Measurements from ENCODE around the gene HOXC9. TPM values are rescaled to one million over a fixed set of nuclear protein-coding genes. Genes with fewer than 3 reads are reported as not detected.

The HOXC9 gene
- total and polyA plus RNA-seq, 9 of the 15 experiments (the other 6 are each of a cell fraction or from before 2014, with no cell fraction given): 1.1 to 10.5 (median 9.3) TPM

DNA sequence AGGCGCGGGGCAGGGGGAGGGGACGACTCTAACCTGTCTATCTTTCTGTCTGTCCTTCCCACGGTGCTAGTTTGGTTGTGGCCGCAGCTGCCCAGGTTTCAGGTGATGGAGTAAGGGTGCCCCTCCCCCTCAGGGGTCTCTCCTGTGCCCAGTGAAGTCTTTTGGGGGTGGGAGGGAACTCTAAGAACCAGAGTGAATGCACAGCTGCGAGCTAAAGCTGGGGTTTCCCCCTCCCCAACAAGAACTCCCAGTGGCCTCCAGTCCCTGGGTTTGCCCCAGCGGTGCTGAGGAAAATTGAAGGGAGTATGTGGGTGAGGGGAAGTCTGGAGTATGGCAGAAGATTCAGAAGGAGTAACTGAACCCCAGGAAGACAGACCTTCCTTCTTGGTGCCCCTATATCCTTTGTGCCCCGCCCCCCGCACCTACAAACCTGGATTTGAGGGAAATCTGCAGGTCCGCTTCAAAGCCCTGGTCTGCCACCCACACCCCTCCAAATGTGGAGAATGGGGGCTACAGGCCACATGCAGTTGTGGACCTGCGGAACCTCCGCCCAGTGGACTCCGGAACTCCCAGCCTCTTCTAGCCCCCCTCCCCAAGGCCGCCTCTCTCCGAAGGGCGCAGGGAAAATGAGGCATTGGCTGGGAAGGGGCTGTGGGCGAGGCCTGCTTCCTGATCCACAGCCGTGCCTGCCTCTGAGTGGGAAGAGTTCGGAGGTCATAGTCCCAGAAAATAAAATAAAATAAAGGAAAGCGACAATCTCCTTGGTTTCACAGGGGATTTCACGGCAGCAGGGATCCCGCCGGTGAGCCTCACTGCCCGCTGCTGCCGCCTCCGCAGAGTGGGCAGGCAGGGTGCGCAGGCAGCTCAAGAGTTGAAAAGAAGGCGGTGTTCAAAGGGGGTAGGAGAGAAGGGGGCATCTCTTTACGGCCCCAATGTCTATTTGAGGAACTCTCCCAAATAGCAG, 3.4 kb upstream of the HOXC9 start:
- CTCF ChIA-PET (ENCODE audit: low intra/inter-chr PET ratio): no interaction called here
- in situ Hi-C loops (cut with MboI): no loop called here
- DNase-seq (ENCODE audit: extremely low read depth in 1 of 4, low spot score in 3 of 4) (peak in 1 of 4 experiments; percentile 53), FAIRE-seq (no peak), ATAC-seq (peak; percentile 3; the same call in 2 of the 3 replicates)
- POLR2A ChIA-PET: interaction anchor here (0.7 to 5.6 kb wide), 7 partner anchors 9 to 403 kb away, joined by 3 to 43 read pairs (median 3); no protein-coding TSS in a partner anchor
- 70% methylated on average over 28 of the region's 29 CpGs for WGBS (ENCODE audit: insufficient coverage, low coverage, missing lambda C conversion rate)
- no peaks in the 10 kb centered on the region for H3K36me3 ChIP-seq (ENCODE audit: control insufficient read depth, insufficient read depth, low read length)
- no peaks in the 10 kb centered on the region for H3K9me3 ChIP-seq (replicated peaks; ENCODE audit: control insufficient read depth, insufficient read depth, low read depth, low read length)
- peak overlapping the region; percentile 87 to 96 for H3K9ac ChIP-seq (ENCODE audit: insufficient read depth in 1 of 2, low read depth in 2 of 2, low read length in 2 of 2)
- no peaks in the 10 kb centered on the region for H3K9me1 ChIP-seq (ENCODE audit: control insufficient read depth, insufficient read depth, low read length)
- H3K4me3 ChIP-seq: peak overlapping the region; percentile 61
- TSS peak; percentile 55 for BruUV-seq (replicated peaks)
- intact Hi-C loops (cut with micrococcal nuclease): no loop called here
- peak overlapping the region; percentile 92 for H3K4me2 ChIP-seq (ENCODE audit: insufficient read depth, low read length)
- H4K20me1 ChIP-seq (replicated peaks; ENCODE audit: control insufficient read depth, insufficient read depth, low read length): no peaks in the 10 kb centered on the region
- peak overlapping the region; percentile 94 for H3K27ac ChIP-seq (ENCODE audit: extremely low read depth, low read depth, low read length)
- H3K4me1 ChIP-seq (replicated peaks in 1 of 2; ENCODE audit: control insufficient read depth in 2 of 2, insufficient read depth in 2 of 2, low read length in 2 of 2): peaks cover 38 to 70% of the 10 kb centered on the region in 2 experiments
- H3K79me2 ChIP-seq (ENCODE audit: control insufficient read depth, insufficient read depth, low read length): peaks cover 46% of the 10 kb centered on the region
- no peaks in the 10 kb centered on the region for H3K27me3 ChIP-seq (ENCODE audit: control insufficient read depth in 2 of 2, insufficient read depth in 2 of 2, low read length in 2 of 2)
- peak overlapping the region; percentile 25; the same call in 1 of the 2 replicates for H2AFZ ChIP-seq (ENCODE audit: low read depth, low read length)
- TF ChIP-seq, protein P1, sequence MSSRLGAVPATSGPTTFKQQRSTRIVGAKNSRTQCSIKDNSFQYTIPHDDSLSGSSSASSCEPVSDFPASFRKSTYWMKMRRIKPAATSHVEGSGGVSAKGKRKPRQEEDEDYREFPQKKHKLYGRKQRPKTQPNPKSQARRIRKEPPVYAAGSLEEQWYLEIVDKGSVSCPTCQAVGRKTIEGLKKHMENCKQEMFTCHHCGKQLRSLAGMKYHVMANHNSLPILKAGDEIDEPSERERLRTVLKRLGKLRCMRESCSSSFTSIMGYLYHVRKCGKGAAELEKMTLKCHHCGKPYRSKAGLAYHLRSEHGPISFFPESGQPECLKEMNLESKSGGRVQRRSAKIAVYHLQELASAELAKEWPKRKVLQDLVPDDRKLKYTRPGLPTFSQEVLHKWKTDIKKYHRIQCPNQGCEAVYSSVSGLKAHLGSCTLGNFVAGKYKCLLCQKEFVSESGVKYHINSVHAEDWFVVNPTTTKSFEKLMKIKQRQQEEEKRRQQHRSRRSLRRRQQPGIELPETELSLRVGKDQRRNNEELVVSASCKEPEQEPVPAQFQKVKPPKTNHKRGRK (tag; IDR thresholded peaks at IDR 0.05): 0 out of 2 replicates have a peak, but pooled peaks have one; percentile 2
- TF ChIP-seq PHF8 (IDR thresholded peaks at IDR 0.05; ENCODE audit: borderline replicate concordance, low read length): no peak
- peak; percentile 38 for TF ChIP-seq CHD1 (IDR thresholded peaks at IDR 0.05; ENCODE audit: low read length)
- TF ChIP-seq, protein P2, sequence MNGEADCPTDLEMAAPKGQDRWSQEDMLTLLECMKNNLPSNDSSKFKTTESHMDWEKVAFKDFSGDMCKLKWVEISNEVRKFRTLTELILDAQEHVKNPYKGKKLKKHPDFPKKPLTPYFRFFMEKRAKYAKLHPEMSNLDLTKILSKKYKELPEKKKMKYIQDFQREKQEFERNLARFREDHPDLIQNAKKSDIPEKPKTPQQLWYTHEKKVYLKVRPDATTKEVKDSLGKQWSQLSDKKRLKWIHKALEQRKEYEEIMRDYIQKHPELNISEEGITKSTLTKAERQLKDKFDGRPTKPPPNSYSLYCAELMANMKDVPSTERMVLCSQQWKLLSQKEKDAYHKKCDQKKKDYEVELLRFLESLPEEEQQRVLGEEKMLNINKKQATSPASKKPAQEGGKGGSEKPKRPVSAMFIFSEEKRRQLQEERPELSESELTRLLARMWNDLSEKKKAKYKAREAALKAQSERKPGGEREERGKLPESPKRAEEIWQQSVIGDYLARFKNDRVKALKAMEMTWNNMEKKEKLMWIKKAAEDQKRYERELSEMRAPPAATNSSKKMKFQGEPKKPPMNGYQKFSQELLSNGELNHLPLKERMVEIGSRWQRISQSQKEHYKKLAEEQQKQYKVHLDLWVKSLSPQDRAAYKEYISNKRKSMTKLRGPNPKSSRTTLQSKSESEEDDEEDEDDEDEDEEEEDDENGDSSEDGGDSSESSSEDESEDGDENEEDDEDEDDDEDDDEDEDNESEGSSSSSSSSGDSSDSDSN (IDR thresholded peaks at IDR 0.05; ENCODE audit: borderline replicate concordance in 1 of 2, low read depth in 2 of 2, low read length in 2 of 2): no peak
- TF ChIP-seq RBFOX2 (IDR thresholded peaks at IDR 0.05; ENCODE audit: low read depth, low read length): peak; percentile 46; the same call in 1 of the 2 replicates
- TF ChIP-seq IFI16 (CRISPR knock-in tag; IDR thresholded peaks at IDR 0.05): no peak
- 0 out of 2 replicates have a peak, but pooled peaks have one; percentile 18 for TF ChIP-seq ZBTB7A (IDR thresholded peaks at IDR 0.05; ENCODE audit: borderline replicate concordance, control insufficient read depth, low read depth, low read length)
- TF ChIP-seq KDM4B (IDR thresholded peaks at IDR 0.05; ENCODE audit: borderline replicate concordance in 2 of 2, low read depth in 1 of 2): no peak
- TF ChIP-seq, protein P3, sequence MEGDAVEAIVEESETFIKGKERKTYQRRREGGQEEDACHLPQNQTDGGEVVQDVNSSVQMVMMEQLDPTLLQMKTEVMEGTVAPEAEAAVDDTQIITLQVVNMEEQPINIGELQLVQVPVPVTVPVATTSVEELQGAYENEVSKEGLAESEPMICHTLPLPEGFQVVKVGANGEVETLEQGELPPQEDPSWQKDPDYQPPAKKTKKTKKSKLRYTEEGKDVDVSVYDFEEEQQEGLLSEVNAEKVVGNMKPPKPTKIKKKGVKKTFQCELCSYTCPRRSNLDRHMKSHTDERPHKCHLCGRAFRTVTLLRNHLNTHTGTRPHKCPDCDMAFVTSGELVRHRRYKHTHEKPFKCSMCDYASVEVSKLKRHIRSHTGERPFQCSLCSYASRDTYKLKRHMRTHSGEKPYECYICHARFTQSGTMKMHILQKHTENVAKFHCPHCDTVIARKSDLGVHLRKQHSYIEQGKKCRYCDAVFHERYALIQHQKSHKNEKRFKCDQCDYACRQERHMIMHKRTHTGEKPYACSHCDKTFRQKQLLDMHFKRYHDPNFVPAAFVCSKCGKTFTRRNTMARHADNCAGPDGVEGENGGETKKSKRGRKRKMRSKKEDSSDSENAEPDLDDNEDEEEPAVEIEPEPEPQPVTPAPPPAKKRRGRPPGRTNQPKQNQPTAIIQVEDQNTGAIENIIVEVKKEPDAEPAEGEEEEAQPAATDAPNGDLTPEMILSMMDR (IDR thresholded peaks at IDR 0.05 in 2 of 3, conservative IDR thresholded peaks at IDR 0.05 in 1 of 3; ENCODE audit: insufficient read depth in 2 of 3, low read depth in 1 of 3, low read length in 3 of 3): 0 out of 6 replicates have a peak, but pooled peaks of 1 of the 3 experiments have one; percentile 10
- TF ChIP-seq MAFF (IDR thresholded peaks at IDR 0.05; ENCODE audit: low read length): no peak
- peak; percentile 30; the same call in 1 of the 2 replicates for TF ChIP-seq POLR2G (IDR thresholded peaks at IDR 0.05; ENCODE audit: low read depth, low read length)
- TF ChIP-seq MIER1 (IDR thresholded peaks at IDR 0.05; ENCODE audit: low read depth): 0 out of 2 replicates have a peak, but pooled peaks have one; percentile 4
- TF ChIP-seq MAFG (tag; conservative IDR thresholded peaks at IDR 0.05): no peak
